Vagina (tissue), 2 donors: Measurements from ENCODE around the gene FOXE3. TPM values are rescaled to one million over a fixed set of nuclear protein-coding genes. Genes with fewer than 3 reads are reported as not detected.

Experiments used
- DNase-seq, 2 donors: peaks; one replicate each; pipeline ENCODE4 v3.0.0-alpha.2; 2017; ENCODE audit errors: extremely low spot score in 2 of 2
- H3K27ac ChIP-seq: fragments of 200-600 bp; sonication (generic); one replicate; pipeline ENCODE4 v1.5.1; 2019
- H3K27me3 ChIP-seq: fragments of 200-600 bp; sonication (generic); one replicate; pipeline ENCODE4 v1.5.1; 2019
- H3K36me3 ChIP-seq, 2 donors: fragments of 200-600 bp; sonication (generic); one replicate each; pipeline ENCODE4 v1.5.1; 2017 to 2019
- H3K4me1 ChIP-seq: fragments of 200-600 bp; sonication (generic); one replicate; pipeline ENCODE4 v1.5.1; 2019
- H3K4me3 ChIP-seq, 2 donors: fragments of 200-600 bp; sonication (generic); 1 replicate in 1 of 2; 2 replicates in 1 of 2; pipeline ENCODE4 v1.5.1; 2016 to 2019
- H3K9me3 ChIP-seq: fragments of 200-600 bp; sonication (generic); one replicate; pipeline ENCODE4 v1.5.1; 2019
- CTCF ChIP-seq, 3 experiments: fragments of 450-650 bp in 2 of 3; fragments of 200-600 bp in 1 of 3; sonication (generic) in 1 of 3; IDR thresholded peaks; one replicate each; pipeline ENCODE4 v1.5.1; 2017 to 2019; ENCODE audit warnings: antibody characterized with exemption in 3 of 3, mild to moderate bottlenecking in 2 of 3, moderate library complexity in 2 of 3
- POLR2A ChIP-seq, 2 donors: fragments of 450-650 bp; IDR thresholded peaks; one replicate each; pipeline ENCODE4 v1.6.1; 2017; ENCODE audit warnings: antibody characterized with exemption in 2 of 2, mild to moderate bottlenecking in 2 of 2, moderate library complexity in 2 of 2
- POLR2AphosphoS5 ChIP-seq, 2 donors: sonication (generic); formaldehyde crosslinking; IDR thresholded peaks; one replicate each; pipeline ENCODE4 v1.9.0; 2017; ENCODE audit warnings: antibody characterized with exemption in 2 of 2, mild to moderate bottlenecking in 2 of 2, low read depth in 1 of 2; ENCODE audit not compliant: insufficient read depth in 1 of 2
- intact Hi-C: fragments of 100-400 bp; cut with DNase I; formaldehyde crosslinking; loops from one replicate; pipeline ENCODE4 v1.15.1; 2023
- total RNA-seq: library from RNA; depleted of rRNA; stranded (reverse); fragments of >200 nt; gene quantifications from one replicate; pipeline ENCODE4 v1.2.3, GENCODE V29; 2016

Gene FOXE3
- total RNA-seq, 1 donor from 2014 or later, result not detected

GRCh38 chr1:47460040-47460439, 44.0 kb downstream of the FOXE3 start:
- H3K4me1 ChIP-seq, result no peaks in the 10 kb centered on the region
- intact Hi-C loops, result no loop called here
- no peaks in the 10 kb centered on the region for H3K36me3 ChIP-seq
- H3K4me3 ChIP-seq, result no peak overlapping the region
- H3K27me3 ChIP-seq, result no peaks in the 10 kb centered on the region
- no peak overlapping the region for H3K27ac ChIP-seq
- no peak for DNase-seq
- TF ChIP-seq POLR2A (IDR thresholded peaks at IDR 0.05) (no peak), CTCF (IDR thresholded peaks at IDR 0.05) (no peak), POLR2AphosphoS5 (IDR thresholded peaks at IDR 0.05; ENCODE audit: insufficient read depth in 1 of 2, low read depth in 1 of 2) (no peak)
- no peaks in the 10 kb centered on the region for H3K9me3 ChIP-seq

DNA sequence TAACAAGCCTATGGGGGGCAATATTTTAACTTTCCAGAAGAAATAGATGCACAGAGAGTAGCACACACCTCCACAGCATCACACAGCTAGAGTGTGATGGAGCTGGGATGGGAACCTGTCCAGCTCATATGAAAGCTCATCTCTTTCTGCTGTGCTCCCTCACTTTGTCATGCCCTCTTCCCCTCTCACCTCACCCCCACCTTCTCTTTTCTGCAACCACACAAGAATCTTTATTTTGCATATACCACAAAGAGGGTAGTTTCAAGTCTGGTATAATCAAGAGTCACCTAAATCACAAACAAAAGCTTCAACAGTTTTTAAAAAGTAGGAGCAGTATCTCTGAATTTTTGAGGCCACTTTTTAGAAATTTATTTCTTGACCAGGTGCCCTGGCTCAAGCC, 44.4 kb downstream of the FOXE3 start:
- H3K27ac ChIP-seq, result no peak overlapping the region
- H3K4me1 ChIP-seq, result no peaks in the 10 kb centered on the region
- no peaks in the 10 kb centered on the region for H3K36me3 ChIP-seq
- H3K9me3 ChIP-seq, result no peaks in the 10 kb centered on the region
- no peak for DNase-seq
- no peaks in the 10 kb centered on the region for H3K27me3 ChIP-seq
- intact Hi-C loops, result no loop called here
- no peak overlapping the region for H3K4me3 ChIP-seq
- TF ChIP-seq CTCF (IDR thresholded peaks at IDR 0.05), result no peak
- TF ChIP-seq POLR2A (IDR thresholded peaks at IDR 0.05), result no peak
- no peak for TF ChIP-seq POLR2AphosphoS5 (IDR thresholded peaks at IDR 0.05; ENCODE audit: insufficient read depth in 1 of 2, low read depth in 1 of 2)

- Histone ChIP-seq H3K9me3 (no peaks in the 10 kb centered on the region), H3K4me1 (no peaks in the 10 kb centered on the region), H3K27ac (no peak overlapping the region), H3K4me3 (no peak overlapping the region), H3K27me3 (no peaks in the 10 kb centered on the region), H3K36me3 (no peaks in the 10 kb centered on the region)
- intact Hi-C loops, result no loop called here
- no peak for TF ChIP-seq POLR2A (IDR thresholded peaks at IDR 0.05)
- TF ChIP-seq CTCF (IDR thresholded peaks at IDR 0.05), result no peak
- TF ChIP-seq POLR2AphosphoS5 (IDR thresholded peaks at IDR 0.05; ENCODE audit: insufficient read depth in 1 of 2, low read depth in 1 of 2), result no peak
- DNase-seq, result no peak
Measured at GRCh38 chr1:47465605-47466004, 49.5 kb downstream of the FOXE3 start.

Other genes starting within 250 kb of the FOXE3 start
- 55.2 TPM for gene PDZK1IP1, start 226.2 kb upstream of the FOXE3 start, total RNA-seq
- 7.1 TPM for gene TAL1, start 184.1 kb upstream of the FOXE3 start, total RNA-seq
- gene STIL, start 102.1 kb upstream of the FOXE3 start, total RNA-seq, result 3.9 TPM
- gene CMPK1, start 82.5 kb upstream of the FOXE3 start, total RNA-seq, result 79.3 TPM
- 0.98 TPM for gene FOXD2, start 21.8 kb downstream of the FOXE3 start, total RNA-seq